ENCODE measurements around the gene DSCAM.
"Not testable (repeated sequence)": the region's sequence is repeated elsewhere in the genome, so short reads cannot be mapped to it uniquely, and the experiment has no call there.

The DSCAM gene

GRCh38 chr21:40074198-40074597 lies 772.8 kb downstream of the DSCAM start:
- no peak for DNase-seq

GRCh38 chr21:40073642-40074041 lies 773.3 kb downstream of the DSCAM start:
- no peak for DNase-seq

- DNase-seq: no peak
Measured at GRCh38 chr21:40070871-40071270, 776.1 kb downstream of the DSCAM start.

- no peak for DNase-seq
Measured at GRCh38 chr21:40067751-40068150, 779.2 kb downstream of the DSCAM start.

GRCh38 chr21:40066221-40066620 lies 780.7 kb downstream of the DSCAM start:
- DNase-seq: no peak

- DNase-seq: no peak
Measured at GRCh38 chr21:40060083-40060677, 786.8 kb downstream of the DSCAM start.

GRCh38 chr21:40057331-40057730 lies 789.6 kb downstream of the DSCAM start:
- no peak for DNase-seq

GRCh38 chr21:40056031-40056430 lies 790.9 kb downstream of the DSCAM start:
- no peak for DNase-seq

GRCh38 chr21:40054403-40054802 lies 792.6 kb downstream of the DSCAM start:
- DNase-seq: peak; percentile 98

- DNase-seq: no peak
Measured at GRCh38 chr21:40053007-40053406, 794.0 kb downstream of the DSCAM start.

GRCh38 chr21:40052276-40052675 lies 794.7 kb downstream of the DSCAM start:
- DNase-seq: peak; percentile 62

GRCh38 chr21:40051801-40052200 lies 795.2 kb downstream of the DSCAM start:
- DNase-seq: peak; percentile 62

GRCh38 chr21:40049931-40050290 lies 797.0 kb downstream of the DSCAM start:
- DNase-seq: peak; percentile 66

GRCh38 chr21:40049031-40049930 lies 797.7 kb downstream of the DSCAM start:
- DNase-seq: peak; percentile 66

GRCh38 chr21:40047993-40048730 lies 798.8 kb downstream of the DSCAM start:
- no peak for DNase-seq

- DNase-seq: peak; percentile 33
Measured at GRCh38 chr21:40047211-40047610, 799.7 kb downstream of the DSCAM start.

GRCh38 chr21:40043866-40044265 lies 803.1 kb downstream of the DSCAM start:
- DNase-seq: no peak

GRCh38 chr21:40043423-40043822 lies 803.5 kb downstream of the DSCAM start:
- peak; percentile 28 for DNase-seq

GRCh38 chr21:40041446-40041845 lies 805.5 kb downstream of the DSCAM start:
- no peak for DNase-seq

GRCh38 chr21:40033156-40033782 lies 813.7 kb downstream of the DSCAM start:
- DNase-seq: not testable (repeated sequence)

- DNase-seq: no peak
Measured at GRCh38 chr21:40029888-40030287, 817.1 kb downstream of the DSCAM start.

- DNase-seq: not testable (repeated sequence)
Measured at GRCh38 chr21:40028393-40028792, 818.6 kb downstream of the DSCAM start.

Measured in NCI-H510A treated with DMSO at 0.1 percent for 48 hours (cell line).